Transverse colon (tissue), 4 donors: ENCODE measurements around the gene TBC1D2B. TPM values are rescaled to one million over a fixed set of nuclear protein-coding genes. Genes with fewer than 3 reads are reported as not detected.

Source experiments
- DNase-seq: peaks from one replicate; pipeline ENCODE4 v3.0.0-alpha.2; 2019
- H3K27ac ChIP-seq, 4 donors: fragments of 200-600 bp; sonication (generic); 2 replicates each; pipeline ENCODE4 v1.5.1; 2016 to 2018; ENCODE audit warnings: inconsistent platforms in 4 of 4
- H3K27me3 ChIP-seq: fragments of 200-600 bp; sonication (generic); 2 replicates; pipeline ENCODE4 v1.5.1; 2017; ENCODE audit warnings: inconsistent platforms
- H3K36me3 ChIP-seq, 4 donors: fragments of 200-600 bp; sonication (generic); 2 replicates each; pipeline ENCODE4 v1.5.1; 2017 to 2019; ENCODE audit warnings: inconsistent platforms in 4 of 4
- H3K4me1 ChIP-seq, 4 donors: fragments of 200-600 bp; sonication (generic); 2 replicates each; pipeline ENCODE4 v1.5.1; 2017 to 2020; ENCODE audit warnings: inconsistent platforms in 4 of 4
- H3K4me3 ChIP-seq, 4 donors: fragments of 200-600 bp; sonication (generic); 1 replicate in 1 of 4; 2 replicates in 3 of 4; pipeline versions ENCODE4 v1.5.1 to v1.6.1; 2017 to 2019; ENCODE audit warnings: inconsistent platforms in 4 of 4
- H3K9me3 ChIP-seq, 2 donors: fragments of 200-600 bp; sonication (generic); 2 replicates each; pipeline ENCODE4 v1.5.1; 2017 to 2019; ENCODE audit warnings: inconsistent platforms in 2 of 2
- CTCF ChIP-seq, 5 experiments: fragments of 200-600 bp in 3 of 5; fragments of 450-650 bp in 2 of 5; sonication (generic) in 3 of 5; IDR thresholded peaks; 1 replicate in 2 of 5; 2 replicates in 3 of 5; pipeline ENCODE4 v1.5.1; 2016 to 2017; ENCODE audit warnings: antibody characterized with exemption in 5 of 5, inconsistent platforms in 3 of 5, mild to moderate bottlenecking in 2 of 5, moderate library complexity in 1 of 5
- EP300 ChIP-seq: sonication (generic); formaldehyde crosslinking; IDR thresholded peaks from one replicate; pipeline ENCODE4 v1.6.1; 2017; ENCODE audit warnings: antibody characterized with exemption, low read depth
- POLR2A ChIP-seq: fragments of 450-650 bp; IDR thresholded peaks from one replicate; pipeline ENCODE4 v1.6.1; 2016; ENCODE audit warnings: antibody characterized with exemption, mild to moderate bottlenecking, moderate library complexity
- POLR2AphosphoS5 ChIP-seq, 3 donors: sonication (generic); formaldehyde crosslinking; IDR thresholded peaks; one replicate each; pipeline ENCODE4 v1.6.1; 2016; ENCODE audit warnings: antibody characterized with exemption in 3 of 3
- WGBS, 2 donors: methylation state at CpG; one replicate each; pipeline ENCODE4 v1.1.5; 2018; ENCODE audit warnings: low coverage in 1 of 2; 5-methylcytosine and 5-hydroxymethylcytosine counted together
- in situ Hi-C, 4 donors: fragments of 200-750 bp; cut with MboI; loops; one replicate each; pipeline versions ENCODE4 v1.15.0 to v1.15.1; 2017; ENCODE audit warnings: low sequenced_read_pairs in 3 of 4, low pct_ligation_motif_present in 1 of 4, low pct_unique_long_range_greater_than_20kb in 1 of 4
- intact Hi-C: fragments of 100-400 bp; cut with DNase I; formaldehyde crosslinking; loops from one replicate; pipeline ENCODE4 v1.15.1; 2023; ENCODE audit warnings: low total_unique reads
- total RNA-seq, 4 donors: library from RNA; depleted of rRNA; stranded (reverse); fragments of >200 nt; gene quantifications; one replicate each; pipeline ENCODE4 v1.1.0, GENCODE V29; 2016

Gene TBC1D2B
- total RNA-seq, 4 donors from 2014 or later, result 40.4 to 62.6 (median 53.8) TPM

- Histone ChIP-seq H3K4me3 (no peak overlapping the region), H3K36me3 (peaks cover 0 to 4% (median 0%) of the 10 kb centered on the region in 4 donors), H3K27me3 (no peaks in the 10 kb centered on the region), H3K9me3 (no peaks in the 10 kb centered on the region), H3K4me1 (peaks cover 19 to 67% (median 38%) of the 10 kb centered on the region in 4 donors), H3K27ac (peak overlapping the region; percentile 70 to 86 (median 72))
- TF ChIP-seq POLR2AphosphoS5 (IDR thresholded peaks at IDR 0.05) (peak in 1 of 3 donors; percentile 5), EP300 (no peak)
- 31 to 67% methylated on average over 1 to 4 of the region's 4 CpGs for WGBS, 2 donors
- in situ Hi-C loops, result no loop called here
- intact Hi-C loops, result no loop called here
- DNase-seq, result no peak
Observed at GRCh38 chr15:78035321-78035751, 42.2 kb downstream of the TBC1D2B start.

- no peak overlapping the region for H3K4me3 ChIP-seq
- H3K27me3 ChIP-seq, result no peaks in the 10 kb centered on the region
- WGBS, 2 donors, result 47 to 56% methylated on average over 3 to 13 of the region's 13 CpGs
- no peaks in the 10 kb centered on the region for H3K9me3 ChIP-seq
- in situ Hi-C loops (no loop called here), intact Hi-C loops (no loop called here)
- peak; percentile 72 for DNase-seq
- TF ChIP-seq CTCF (IDR thresholded peaks at IDR 0.05), result no peak
- no peak for TF ChIP-seq EP300
- TF ChIP-seq POLR2AphosphoS5 (IDR thresholded peaks at IDR 0.05), result no peak
- TF ChIP-seq POLR2A, result no peak
- H3K27ac ChIP-seq, result peak overlapping the region; percentile 70 to 86 (median 72)
- H3K36me3 ChIP-seq, result peaks cover 0 to 8% (median under 1%) of the 10 kb centered on the region in 4 donors
- peaks cover 19 to 67% (median 38%) of the 10 kb centered on the region in 4 donors for H3K4me1 ChIP-seq
Observed at GRCh38 chr15:78034495-78035191, 42.9 kb downstream of the TBC1D2B start.

- 51 to 55% methylated on average over 6 of the region's 6 CpGs for WGBS, 2 donors
- H3K27me3 ChIP-seq, result no peaks in the 10 kb centered on the region
- TF ChIP-seq POLR2A, result no peak
- no peak for TF ChIP-seq EP300
- TF ChIP-seq CTCF (IDR thresholded peaks at IDR 0.05), result no peak
- TF ChIP-seq POLR2AphosphoS5 (IDR thresholded peaks at IDR 0.05), result no peak
- H3K36me3 ChIP-seq, result peaks cover 0 to 16% (median 4%) of the 10 kb centered on the region in 4 donors
- intact Hi-C loops, result no loop called here
- no peak for DNase-seq
- in situ Hi-C loops, result no loop called here
- no peaks in the 10 kb centered on the region for H3K9me3 ChIP-seq
- H3K4me1 ChIP-seq, result peaks cover 19 to 61% (median 35%) of the 10 kb centered on the region in 4 donors
- H3K4me3 ChIP-seq, result no peak overlapping the region
- peak overlapping the region; percentile 70 to 86 (median 72) for H3K27ac ChIP-seq
Observed at GRCh38 chr15:78033864-78034263, 43.6 kb downstream of the TBC1D2B start.

- in situ Hi-C loops (no loop called here), intact Hi-C loops (no loop called here)
- Histone ChIP-seq H3K27ac (peak overlapping the region in 2 of 4 donors; percentile 17 to 36), H3K36me3 (peaks cover 0 to 24% (median 6%) of the 10 kb centered on the region in 4 donors), H3K4me3 (no peak overlapping the region), H3K27me3 (no peaks in the 10 kb centered on the region), H3K9me3 (no peaks in the 10 kb centered on the region), H3K4me1 (peaks cover 19 to 49% (median 27%) of the 10 kb centered on the region in 4 donors)
- DNase-seq, result no peak
- WGBS, 2 donors, result 60 to 76% methylated on average over 4 of the region's 4 CpGs
- TF ChIP-seq EP300 (no peak), POLR2A (no peak), POLR2AphosphoS5 (IDR thresholded peaks at IDR 0.05) (no peak), CTCF (IDR thresholded peaks at IDR 0.05) (no peak)
Observed at GRCh38 chr15:78032671-78033070, 44.8 kb downstream of the TBC1D2B start.
